GM12873 (cell line): ENCODE measurements around the gene ATP2C2.

Experiments used
- CTCF ChIP-seq: IDR thresholded peaks from 2 replicates; pipeline ENCODE4 v1.5.1; 2012; ENCODE audit warnings: low read depth, mild to moderate bottlenecking, moderate library complexity, low read length, control low read depth; ENCODE audit not compliant: insufficient read depth; ENCODE audit errors: missing control alignments

Gene ATP2C2

GRCh38 chr16:84498223-84498610 is 129.9 kb downstream of the ATP2C2 start:
- TF ChIP-seq CTCF: no peak

- TF ChIP-seq CTCF: no peak
Observed at GRCh38 chr16:84498859-84499620, 130.7 kb downstream of the ATP2C2 start.

GRCh38 chr16:84499638-84500037 is 131.3 kb downstream of the ATP2C2 start:
- TF ChIP-seq CTCF: no peak

- TF ChIP-seq CTCF: no peak
Observed at GRCh38 chr16:84500531-84500930, 132.2 kb downstream of the ATP2C2 start.

GRCh38 chr16:84501077-84501735 is 132.9 kb downstream of the ATP2C2 start:
- TF ChIP-seq CTCF: no peak

GRCh38 chr16:84502075-84502474 is 133.7 kb downstream of the ATP2C2 start:
- no peak for TF ChIP-seq CTCF

- TF ChIP-seq CTCF: no peak
Observed at GRCh38 chr16:84502581-84502980, 134.2 kb downstream of the ATP2C2 start.
